CD4-positive, CD25-positive, alpha-beta regulatory T cell (primary cell): ENCODE measurements around the gene POLR1C. TPM values are rescaled to one million over a fixed set of nuclear protein-coding genes. Genes with fewer than 3 reads are reported as not detected.

Experiments
- ATAC-seq, 2 donors: fragments of 150-1000 bp; cut with Tn5 transposase; one replicate each; pipeline ENCODE4 v1.10.0; 2021; ENCODE audit warnings: low read depth in 2 of 2, moderate number of reproducible peaks in 2 of 2, moderate library complexity in 1 of 2
- DNase-seq, 3 donors: peaks; one replicate each; pipeline versions ENCODE4 v3.0.0 to v3.0.0-alpha.2; 2012 to 2022; ENCODE audit warnings: mixed read lengths in 1 of 3
- H3K27ac ChIP-seq: one replicate; pipeline ENCODE4 v1.7.0; 2013; ENCODE audit warnings: mild to moderate bottlenecking, low read length; ENCODE audit not compliant: insufficient read depth, poor library complexity, severe bottlenecking
- H3K27me3 ChIP-seq: one replicate; pipeline ENCODE4 v1.7.0; 2013; ENCODE audit warnings: low read length; ENCODE audit not compliant: control insufficient read depth, insufficient read depth
- H3K36me3 ChIP-seq: one replicate; pipeline ENCODE4 v1.7.0; 2013; ENCODE audit warnings: mild to moderate bottlenecking, low read length, moderate library complexity; ENCODE audit not compliant: control insufficient read depth, insufficient read depth
- H3K4me1 ChIP-seq: 2 replicates; pipeline ENCODE4 v1.7.0; 2013; ENCODE audit warnings: mild to moderate bottlenecking, low read length; ENCODE audit not compliant: insufficient read depth, control insufficient read depth, poor library complexity, severe bottlenecking
- H3K4me3 ChIP-seq: one replicate; pipeline ENCODE4 v1.7.0; 2013; ENCODE audit warnings: low read depth, mild to moderate bottlenecking, low read length, moderate library complexity
- H3K9me3 ChIP-seq, 2 experiments: 1 replicate in 1 of 2; 2 replicates in 1 of 2; pipeline ENCODE4 v1.7.0; 2013; ENCODE audit warnings: low read length in 2 of 2, mild to moderate bottlenecking in 1 of 2, moderate library complexity in 1 of 2; ENCODE audit not compliant: control insufficient read depth in 2 of 2
- H3K27ac Mint-ChIP-seq, 3 donors: one replicate each; pipeline ENCODE4 v1.8.0; 2020 to 2022; ENCODE audit warnings: mild to moderate bottlenecking in 3 of 3, mixed read lengths in 3 of 3, moderate library complexity in 2 of 3
- H3K27me3 Mint-ChIP-seq: one replicate; pipeline ENCODE4 v1.8.0; 2022; ENCODE audit warnings: mild to moderate bottlenecking, mixed read lengths
- H3K36me3 Mint-ChIP-seq: one replicate; pipeline ENCODE4 v1.8.0; 2020; ENCODE audit warnings: mixed read lengths
- H3K4me1 Mint-ChIP-seq, 4 donors: one replicate each; pipeline ENCODE4 v1.8.0; 2020 to 2022; ENCODE audit warnings: mixed read lengths in 4 of 4, mild to moderate bottlenecking in 1 of 4
- H3K4me3 Mint-ChIP-seq, 4 donors: one replicate each; pipeline ENCODE4 v1.8.0; 2020 to 2022; ENCODE audit warnings: mild to moderate bottlenecking in 4 of 4, mixed read lengths in 4 of 4, moderate library complexity in 3 of 4
- H3K9me3 Mint-ChIP-seq, 7 donors: one replicate each; pipeline ENCODE4 v1.8.0; 2020 to 2022; ENCODE audit warnings: mixed read lengths in 7 of 7, mild to moderate bottlenecking in 3 of 7, moderate library complexity in 2 of 7
- polyA plus RNA-seq, 4 donors: library from polyadenylated mRNA; unstranded; fragments of 300-500 nt; fragmentation: Illumina TruSeq; gene quantifications; one replicate each; pipeline ENCODE4 v1.2.3, GENCODE V29; 2021
- total RNA-seq: library from RNA; stranded (reverse); gene quantifications from one replicate; pipeline ENCODE4 v1.2.3, GENCODE V29; 2022

Gene POLR1C
- total and polyA plus RNA-seq, 5 donors from 2014 or later: 8.4 to 26.8 (median 14.4) TPM

DNA sequence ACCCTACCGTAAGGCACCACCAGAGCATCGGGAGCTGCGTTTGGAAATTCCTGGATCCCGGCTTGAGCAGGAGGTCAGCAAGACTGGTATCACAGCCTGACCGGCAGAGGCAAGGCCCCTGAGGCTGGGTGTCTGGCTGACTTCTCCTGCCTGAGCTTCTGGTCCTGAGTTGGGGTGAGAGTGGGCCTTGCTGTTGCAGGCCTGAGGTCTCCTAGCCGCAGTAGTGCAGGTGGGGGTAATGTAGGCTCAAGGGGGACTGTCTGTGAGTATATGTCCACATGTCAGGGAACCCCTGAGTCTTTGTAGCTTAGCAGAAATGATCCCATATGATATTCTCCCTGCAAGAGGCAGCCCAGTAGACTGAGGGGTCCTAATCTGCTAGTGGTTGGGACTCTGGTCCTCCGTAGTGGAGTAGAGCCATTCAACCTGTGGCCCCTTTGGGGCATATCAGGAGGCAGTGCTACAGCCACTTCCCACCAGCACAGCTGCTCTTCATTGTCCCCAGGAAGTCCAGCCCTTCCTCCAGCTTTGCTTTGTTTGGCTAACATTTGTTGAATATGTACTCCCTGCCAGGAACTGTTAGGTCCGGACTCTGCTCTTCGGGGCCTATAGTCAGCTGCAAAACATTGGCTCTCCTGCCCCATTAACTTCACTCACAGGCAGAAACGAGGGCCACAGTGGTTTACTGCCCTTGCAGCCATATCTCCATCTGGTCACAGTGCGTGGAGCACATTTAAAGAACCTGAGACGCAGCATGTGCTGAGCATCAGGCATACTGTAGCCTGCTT is 17.7 kb upstream of the POLR1C start:
- DNase-seq (no peak), ATAC-seq (no peak)
- Mint-ChIP-seq H3K4me1 (peaks cover 0 to 20% (median 14%) of the 10 kb centered on the region in 4 donors), H3K27ac (peak overlapping the region in 1 of 3 donors; percentile 59), H3K36me3 (peaks cover 19% of the 10 kb centered on the region), H3K4me3 (peak overlapping the region in 1 of 4 donors; percentile 51), H3K27me3 (no peaks in the 10 kb centered on the region), H3K9me3 (no peaks in the 10 kb centered on the region)
- H3K36me3 ChIP-seq: peaks cover 50% of the 10 kb centered on the region
- H3K27me3 ChIP-seq: no peaks in the 10 kb centered on the region
- H3K9me3 ChIP-seq: no peaks in the 10 kb centered on the region
- H3K27ac ChIP-seq: no peak overlapping the region
- H3K4me1 ChIP-seq: peaks cover 18% of the 10 kb centered on the region
- no peak overlapping the region for H3K4me3 ChIP-seq

DNA sequence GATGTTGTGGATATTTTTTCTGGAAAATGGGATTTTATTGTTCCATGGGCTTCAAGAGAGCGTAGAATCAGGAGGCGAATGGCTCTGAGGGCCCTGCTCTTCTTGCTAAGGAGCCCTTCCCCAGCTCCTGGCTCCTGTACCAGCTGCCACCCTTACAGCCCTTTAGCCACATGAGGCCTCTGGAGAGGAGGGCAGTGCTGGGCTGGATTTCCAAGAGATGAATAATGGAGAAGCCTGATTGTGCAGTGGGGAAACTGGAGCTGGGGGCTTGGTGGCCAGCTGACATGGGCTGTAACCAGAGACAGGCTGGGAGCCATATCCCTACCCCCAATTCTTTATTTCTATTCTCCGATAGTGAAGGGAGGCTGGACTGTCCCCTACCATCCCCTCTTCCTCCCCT is 16.0 kb upstream of the POLR1C start:
- Histone ChIP-seq H3K27me3 (no peaks in the 10 kb centered on the region), H3K9me3 (no peaks in the 10 kb centered on the region), H3K4me3 (no peak overlapping the region), H3K27ac (no peak overlapping the region), H3K4me1 (peaks cover 2% of the 10 kb centered on the region), H3K36me3 (peaks cover 61% of the 10 kb centered on the region)
- Mint-ChIP-seq H3K36me3 (peaks cover 19% of the 10 kb centered on the region), H3K4me1 (peaks cover 0 to 5% (median 1%) of the 10 kb centered on the region in 4 donors), H3K4me3 (no peak overlapping the region), H3K27ac (peak overlapping the region in 1 of 3 donors; percentile 71), H3K9me3 (no peaks in the 10 kb centered on the region), H3K27me3 (no peaks in the 10 kb centered on the region)
- DNase-seq: no peak
- no peak for ATAC-seq

DNA sequence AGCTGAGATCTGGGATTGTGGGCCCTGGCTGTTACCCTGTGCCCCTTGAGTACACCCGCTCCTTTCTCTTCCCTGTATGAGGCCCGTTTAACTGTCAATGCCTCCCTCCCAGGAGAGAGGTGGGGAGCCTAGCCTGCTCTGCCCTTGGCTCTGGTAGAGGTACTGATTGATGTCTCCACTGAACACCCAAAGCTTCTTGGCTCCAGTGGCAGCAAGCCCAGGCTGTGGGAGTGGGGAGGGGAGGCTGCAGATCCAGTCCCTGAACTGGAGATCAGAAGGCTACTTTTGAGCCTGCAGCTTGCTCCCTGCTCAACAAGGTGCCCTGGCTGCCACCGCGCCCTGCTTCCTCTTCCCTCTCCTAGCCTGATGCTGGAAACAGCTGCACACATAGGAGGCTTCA is 14.2 kb upstream of the POLR1C start:
- Histone ChIP-seq H3K27ac (no peak overlapping the region), H3K36me3 (peaks cover 61% of the 10 kb centered on the region), H3K27me3 (no peaks in the 10 kb centered on the region), H3K4me3 (no peak overlapping the region), H3K4me1 (no peaks in the 10 kb centered on the region), H3K9me3 (no peaks in the 10 kb centered on the region)
- Mint-ChIP-seq H3K27ac (no peak overlapping the region), H3K4me3 (no peak overlapping the region), H3K4me1 (peaks cover 0 to 11% (median 4%) of the 10 kb centered on the region in 4 donors), H3K36me3 (peaks cover 19% of the 10 kb centered on the region), H3K9me3 (no peaks in the 10 kb centered on the region), H3K27me3 (peaks cover 3% of the 10 kb centered on the region)
- ATAC-seq (no peak), DNase-seq (no peak)

DNA sequence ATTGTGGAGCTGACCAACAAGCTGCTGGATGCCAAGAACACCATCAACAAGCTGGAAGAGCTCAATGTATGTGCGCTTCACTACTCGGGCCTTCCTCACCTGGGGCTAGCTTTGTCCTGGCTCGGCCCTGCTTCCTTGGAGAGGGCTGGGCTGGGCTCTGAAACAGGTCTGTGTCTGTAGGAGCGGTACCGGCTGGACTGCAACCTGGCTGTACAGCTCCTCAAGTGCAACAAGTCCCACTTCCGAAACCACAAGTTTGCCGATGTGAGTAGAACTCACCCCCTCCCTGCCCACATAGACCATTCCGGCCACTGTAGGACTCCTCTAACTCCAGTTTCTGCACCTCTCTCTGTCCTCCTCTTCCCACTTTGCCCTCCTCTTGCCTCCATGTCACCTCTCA is 13.4 kb upstream of the POLR1C start:
- no peak overlapping the region for H3K27ac ChIP-seq
- Mint-ChIP-seq H3K9me3 (no peaks in the 10 kb centered on the region), H3K4me3 (no peak overlapping the region), H3K36me3 (peaks cover 17% of the 10 kb centered on the region), H3K27ac (peak overlapping the region in 1 of 3 donors; percentile 78), H3K4me1 (peaks cover 0 to 13% (median 6%) of the 10 kb centered on the region in 4 donors), H3K27me3 (peaks cover 11% of the 10 kb centered on the region)
- DNase-seq (no peak), ATAC-seq (no peak)
- no peaks in the 10 kb centered on the region for H3K4me1 ChIP-seq
- H3K9me3 ChIP-seq: no peaks in the 10 kb centered on the region
- H3K27me3 ChIP-seq: no peaks in the 10 kb centered on the region
- H3K36me3 ChIP-seq: peaks cover 60% of the 10 kb centered on the region
- no peak overlapping the region for H3K4me3 ChIP-seq

DNA sequence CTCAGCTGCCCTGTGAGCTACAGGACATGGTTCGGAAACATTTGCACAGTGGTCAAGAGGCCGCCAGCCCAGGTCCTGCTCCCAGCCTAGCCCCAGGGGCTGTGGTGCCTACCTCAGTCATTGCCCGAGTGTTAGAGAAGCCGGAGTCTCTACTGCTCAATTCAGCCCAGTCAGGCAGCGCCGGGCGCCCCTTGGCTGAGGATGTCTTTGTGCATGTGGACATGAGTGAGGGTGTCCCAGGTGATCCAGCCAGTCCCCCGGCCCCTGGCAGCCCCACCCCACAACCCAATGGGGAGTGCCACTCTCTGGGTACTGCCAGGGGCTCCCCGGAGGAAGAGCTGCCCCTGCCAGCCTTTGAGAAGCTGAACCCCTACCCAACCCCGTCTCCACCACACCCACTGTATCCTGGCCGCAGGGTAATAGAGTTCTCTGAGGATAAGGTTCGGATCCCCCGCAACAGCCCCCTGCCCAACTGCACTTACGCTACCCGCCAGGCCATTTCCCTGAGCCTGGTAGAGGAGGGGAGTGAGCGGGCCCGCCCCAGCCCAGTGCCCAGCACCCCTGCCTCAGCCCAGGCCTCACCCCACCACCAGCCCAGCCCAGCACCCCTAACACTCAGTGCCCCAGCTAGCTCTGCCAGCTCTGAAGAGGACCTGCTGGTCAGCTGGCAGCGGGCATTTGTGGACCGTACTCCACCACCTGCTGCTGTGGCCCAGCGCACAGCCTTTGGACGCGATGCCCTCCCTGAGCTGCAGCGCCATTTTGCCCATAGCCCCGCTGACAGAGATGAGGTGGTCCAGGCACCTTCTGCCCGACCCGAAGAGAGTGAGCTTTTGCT is 11.9 kb upstream of the POLR1C start:
- Mint-ChIP-seq H3K9me3 (no peaks in the 10 kb centered on the region), H3K4me3 (peak overlapping the region in 1 of 4 donors; percentile 43), H3K27me3 (peaks cover 20% of the 10 kb centered on the region), H3K36me3 (peaks cover 13% of the 10 kb centered on the region), H3K4me1 (peaks cover 0 to 20% (median 10%) of the 10 kb centered on the region in 4 donors), H3K27ac (no peak overlapping the region)
- Histone ChIP-seq H3K36me3 (peaks cover 44% of the 10 kb centered on the region), H3K9me3 (no peaks in the 10 kb centered on the region), H3K4me1 (peaks cover 11% of the 10 kb centered on the region), H3K4me3 (no peak overlapping the region), H3K27ac (no peak overlapping the region), H3K27me3 (no peaks in the 10 kb centered on the region)
- DNase-seq (no peak), ATAC-seq (no peak)

DNA sequence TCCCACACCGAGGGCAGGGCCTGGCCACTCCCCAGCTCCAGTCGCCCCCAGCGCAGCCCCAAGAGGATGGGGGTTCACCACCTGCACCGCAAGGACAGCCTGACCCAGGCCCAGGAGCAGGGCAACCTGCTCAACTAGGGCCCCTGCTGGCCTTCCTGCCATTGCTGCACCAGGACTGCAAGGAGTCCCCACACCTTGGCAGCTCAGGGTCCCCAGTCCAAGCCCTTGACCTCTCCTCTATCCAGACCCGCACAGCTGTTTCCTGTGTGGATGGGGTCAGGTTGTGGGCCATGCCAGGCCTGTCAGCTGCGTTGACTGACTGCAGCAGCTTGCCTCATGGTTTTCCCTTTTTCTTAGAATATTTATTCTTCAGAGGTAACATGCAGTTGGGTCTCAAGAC is 11.2 kb upstream of the POLR1C start:
- no peaks in the 10 kb centered on the region for H3K9me3 Mint-ChIP-seq
- Histone ChIP-seq H3K27ac (no peak overlapping the region), H3K4me3 (no peak overlapping the region), H3K9me3 (no peaks in the 10 kb centered on the region), H3K36me3 (peaks cover 37% of the 10 kb centered on the region), H3K27me3 (no peaks in the 10 kb centered on the region), H3K4me1 (peaks cover 17% of the 10 kb centered on the region)
- peaks cover 20% of the 10 kb centered on the region for H3K27me3 Mint-ChIP-seq
- no peak overlapping the region for H3K4me3 Mint-ChIP-seq
- peak overlapping the region in 1 of 3 donors; percentile 26 for H3K27ac Mint-ChIP-seq
- DNase-seq (no peak), ATAC-seq (no peak)
- peaks cover 0 to 21% (median 10%) of the 10 kb centered on the region in 4 donors for H3K4me1 Mint-ChIP-seq
- peaks cover 13% of the 10 kb centered on the region for H3K36me3 Mint-ChIP-seq

DNA sequence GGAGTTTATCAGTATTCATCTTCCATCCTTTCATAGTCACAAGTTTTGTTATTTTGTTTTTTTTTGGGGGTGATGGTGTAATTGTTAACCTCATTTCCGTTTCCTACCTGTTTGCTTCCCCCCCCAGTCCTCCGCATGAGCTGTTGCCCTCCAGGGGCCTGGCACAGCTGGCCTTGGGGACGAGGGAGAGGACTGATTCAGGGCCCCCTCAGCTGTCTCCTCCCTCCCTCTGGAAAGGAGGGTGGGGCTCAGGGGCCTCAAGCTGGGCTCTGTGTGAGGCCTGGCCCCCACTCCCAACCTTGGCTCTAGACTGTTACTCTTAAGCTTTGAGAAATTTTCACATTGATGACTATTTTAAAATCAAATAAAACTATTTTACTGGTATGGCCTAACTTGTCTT is 10.7 kb upstream of the POLR1C start:
- peak overlapping the region in 1 of 4 donors; percentile 65 for H3K4me3 Mint-ChIP-seq
- no peaks in the 10 kb centered on the region for H3K27me3 ChIP-seq
- peaks cover 20% of the 10 kb centered on the region for H3K27me3 Mint-ChIP-seq
- ATAC-seq: no peak
- no peak for DNase-seq
- H3K4me1 Mint-ChIP-seq: peaks cover 0 to 24% (median 10%) of the 10 kb centered on the region in 4 donors
- no peak overlapping the region for H3K27ac ChIP-seq
- peaks cover 20% of the 10 kb centered on the region for H3K4me1 ChIP-seq
- peak overlapping the region; percentile 11 to 26 (median 23) for H3K27ac Mint-ChIP-seq
- H3K36me3 ChIP-seq: peaks cover 34% of the 10 kb centered on the region
- H3K9me3 Mint-ChIP-seq: no peaks in the 10 kb centered on the region
- H3K36me3 Mint-ChIP-seq: peaks cover 14% of the 10 kb centered on the region
- H3K4me3 ChIP-seq: no peak overlapping the region
- no peaks in the 10 kb centered on the region for H3K9me3 ChIP-seq
